BE2C (cell line): ENCODE measurements around the gene THSD4.
"Not testable (repeated sequence)": the region's sequence is repeated elsewhere in the genome, so short reads cannot be mapped to it uniquely, and the experiment has no call there.

ENCODE experiments used
- DNase-seq: peaks from one replicate; pipeline ENCODE4 v3.0.0-alpha.2; 2020
- H3K27me3 ChIP-seq: fragments of 250-450 bp; sonication (Bioruptor Pico); 2 replicates; pipeline ENCODE4 v1.5.1; 2020; ENCODE audit warnings: mild to moderate bottlenecking
- H3K36me3 ChIP-seq: fragments of 250-450 bp; sonication (Bioruptor Pico); 2 replicates; pipeline ENCODE4 v1.5.1; 2020; ENCODE audit warnings: mild to moderate bottlenecking
- H3K4me1 ChIP-seq: fragments of 250-450 bp; sonication (Bioruptor Pico); 2 replicates; pipeline ENCODE4 v1.5.1; 2020
- H3K4me3 ChIP-seq: 2 replicates; pipeline ENCODE4 v1.5.1; 2011; ENCODE audit warnings: low read depth, low read length
- H3K9me3 ChIP-seq: fragments of 250-450 bp; sonication (Bioruptor Pico); 2 replicates; pipeline ENCODE4 v1.5.1; 2020
- CTCF ChIP-seq: IDR thresholded peaks from 2 replicates; pipeline ENCODE4 v1.5.1; 2012; ENCODE audit warnings: mild to moderate bottlenecking, low read depth, low read length

Gene THSD4

GRCh38 chr15:71366926-71367325 lies 251.7 kb downstream of the THSD4 start:
- no peak for DNase-seq
- no peak for TF ChIP-seq CTCF
- Histone ChIP-seq H3K36me3 (no peaks in the 10 kb centered on the region), H3K4me1 (no peaks in the 10 kb centered on the region), H3K4me3 (no peak overlapping the region), H3K9me3 (no peaks in the 10 kb centered on the region), H3K27me3 (no peaks in the 10 kb centered on the region)

DNA sequence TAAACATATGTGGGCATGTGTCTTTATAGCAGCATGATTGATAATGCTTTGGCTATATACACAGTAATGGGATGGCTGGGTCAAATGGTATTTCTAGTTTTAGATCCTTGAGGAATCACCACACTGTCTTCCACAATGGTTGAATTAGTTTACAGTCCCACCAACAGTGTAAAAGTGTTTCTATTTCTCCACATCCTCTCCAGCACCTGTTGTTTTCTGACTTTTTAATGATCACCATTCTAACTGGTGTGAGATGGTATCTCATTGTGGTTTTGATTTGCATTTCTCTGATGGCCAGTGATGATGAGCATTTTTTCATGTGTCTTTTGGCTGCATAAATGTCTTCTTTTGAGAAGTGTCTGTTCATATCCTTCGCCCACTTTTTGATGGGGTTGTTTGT lies 252.5 kb downstream of the THSD4 start:
- H3K4me1 ChIP-seq, H3K27me3 ChIP-seq, H3K36me3 ChIP-seq, H3K9me3 ChIP-seq, H3K4me3 ChIP-seq, DNase-seq: not testable (repeated sequence)

DNA sequence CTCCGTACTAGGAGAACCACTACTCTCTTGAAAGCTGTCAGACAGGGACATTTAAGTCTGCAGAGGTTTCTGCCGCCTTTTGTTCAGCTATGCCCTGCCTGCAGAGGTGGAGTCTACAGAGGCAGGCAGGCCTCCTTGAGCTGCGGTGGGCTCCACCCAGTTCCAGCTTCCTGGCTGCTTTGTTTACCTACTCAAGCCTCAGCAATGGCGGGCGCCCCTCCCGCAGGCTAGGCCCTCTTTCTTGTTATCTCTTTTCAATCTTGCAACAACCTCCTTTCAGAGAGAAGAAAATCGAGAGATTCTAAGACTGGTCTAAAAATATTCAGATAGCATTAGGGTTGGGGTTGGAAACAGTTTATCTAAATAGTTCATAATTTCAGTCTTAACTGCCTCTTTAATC lies 257.5 kb downstream of the THSD4 start:
- not testable (repeated sequence) for DNase-seq, H3K4me3 ChIP-seq, H3K36me3 ChIP-seq, H3K27me3 ChIP-seq, H3K4me1 ChIP-seq, H3K9me3 ChIP-seq

DNA sequence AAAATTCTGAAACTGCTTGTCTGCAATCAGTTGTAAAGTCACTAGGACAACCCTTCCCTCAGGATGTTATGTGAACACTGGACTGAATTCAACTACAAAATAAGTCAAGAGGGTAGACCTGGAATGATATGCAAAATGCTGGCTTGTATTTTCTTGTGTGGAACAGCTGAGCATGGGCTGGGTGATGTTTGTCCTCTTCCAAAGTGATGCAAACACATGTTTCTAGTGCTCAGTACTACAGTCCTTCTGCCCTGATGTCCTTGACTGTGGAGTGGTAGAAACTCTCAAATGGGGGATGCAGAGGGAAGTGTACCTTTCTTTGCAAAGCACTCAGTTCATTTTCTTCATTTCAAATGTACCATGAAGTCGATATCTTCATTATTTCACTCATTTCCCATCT lies 258.6 kb downstream of the THSD4 start:
- no peak for TF ChIP-seq CTCF
- H3K4me1 ChIP-seq, result no peaks in the 10 kb centered on the region
- no peak for DNase-seq

GRCh38 chr15:71374607-71375352 lies 259.5 kb downstream of the THSD4 start:
- Histone ChIP-seq H3K4me1 (no peaks in the 10 kb centered on the region), H3K9me3 (no peaks in the 10 kb centered on the region), H3K4me3 (no peak overlapping the region), H3K27me3 (no peaks in the 10 kb centered on the region), H3K36me3 (no peaks in the 10 kb centered on the region)
- no peak for TF ChIP-seq CTCF
- no peak for DNase-seq

More for the DNA sequence above, 258.6 kb downstream of the THSD4 start:
- H3K27me3 ChIP-seq, result no peaks in the 10 kb centered on the region
- H3K36me3 ChIP-seq, result no peaks in the 10 kb centered on the region
- H3K9me3 ChIP-seq, result no peaks in the 10 kb centered on the region
- H3K4me3 ChIP-seq, result no peak overlapping the region

DNA sequence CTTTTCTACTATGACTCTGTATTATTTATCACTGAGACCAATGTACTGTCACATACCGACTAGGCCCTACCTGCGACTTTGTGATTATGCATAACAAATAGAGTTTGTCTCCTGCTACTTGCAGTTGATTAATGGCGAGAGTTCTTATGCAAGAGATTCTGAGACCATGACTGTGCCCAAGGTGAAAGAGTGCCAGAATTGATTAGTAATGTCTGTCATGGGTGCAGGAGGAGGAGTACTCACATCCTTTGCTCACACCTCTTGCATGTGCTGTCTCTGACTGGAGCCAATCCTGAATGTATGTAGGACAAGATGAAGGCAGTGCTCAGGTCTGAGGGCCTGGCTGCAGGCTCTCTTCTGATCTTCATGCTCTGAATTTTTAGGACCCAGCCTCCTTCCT lies 260.7 kb downstream of the THSD4 start:
- Histone ChIP-seq H3K27me3 (no peaks in the 10 kb centered on the region), H3K4me3 (no peak overlapping the region), H3K9me3 (no peaks in the 10 kb centered on the region), H3K4me1 (no peaks in the 10 kb centered on the region), H3K36me3 (no peaks in the 10 kb centered on the region)
- TF ChIP-seq CTCF, result no peak
- no peak for DNase-seq

DNA sequence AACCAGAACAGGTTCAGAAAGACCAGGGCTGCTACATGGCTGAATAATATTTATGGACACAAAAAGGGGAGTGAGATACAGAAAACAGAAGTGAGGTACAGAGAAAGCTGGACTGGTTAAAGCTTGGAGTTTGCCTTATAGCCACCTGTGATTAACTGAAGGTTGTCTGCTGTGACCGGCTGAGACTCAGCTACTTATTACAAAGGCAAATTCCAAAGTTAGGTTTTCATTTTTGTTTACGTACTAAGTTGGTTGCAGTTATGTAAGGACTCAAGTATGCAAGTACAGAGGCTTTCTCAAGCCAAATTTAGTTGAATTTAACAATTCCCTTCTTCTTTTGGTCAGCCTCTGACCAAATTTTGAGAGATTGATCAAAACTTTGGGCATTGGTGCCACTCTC lies 264.6 kb downstream of the THSD4 start:
- Histone ChIP-seq H3K27me3 (no peaks in the 10 kb centered on the region), H3K9me3 (no peaks in the 10 kb centered on the region), H3K36me3 (no peaks in the 10 kb centered on the region), H3K4me1 (no peaks in the 10 kb centered on the region), H3K4me3 (no peak overlapping the region)
- DNase-seq, result no peak
- TF ChIP-seq CTCF, result no peak
